SU-DHL-6 (cell line): ENCODE data around the gene CMKLR1.

Source experiments
- H2AFZ ChIP-seq: fragments of 200-600 bp; sonication (generic); 2 replicates; pipeline ENCODE4 v1.6.1; 2014; ENCODE audit warnings: low read depth, mild to moderate bottlenecking, moderate library complexity, mixed read lengths, antibody characterized with exemption, low read length; ENCODE audit not compliant: severe bottlenecking
- H3F3A ChIP-seq: fragments of 200-600 bp; shearing (Covaris generic); 2 replicates; pipeline ENCODE4 v1.6.0; 2016; ENCODE audit warnings: antibody characterized with exemption, mild to moderate bottlenecking; ENCODE audit not compliant: insufficient read depth
- H3K27ac ChIP-seq: fragments of 200-600 bp; sonication (generic); 2 replicates; pipeline ENCODE4 v1.5.1; 2016; ENCODE audit warnings: low read depth, mild to moderate bottlenecking, low read length, moderate library complexity, mixed read lengths
- H3K27me3 ChIP-seq: fragments of 200-600 bp; sonication (generic), shearing (Covaris generic); 2 replicates; pipeline ENCODE4 v1.6.0; 2014; ENCODE audit warnings: mild to moderate bottlenecking, low read length
- H3K36me3 ChIP-seq: fragments of 200-600 bp; sonication (generic); 2 replicates; pipeline ENCODE4 v1.6.1; 2014; ENCODE audit warnings: mild to moderate bottlenecking, low read length, mixed read lengths
- H3K4me2 ChIP-seq: fragments of 300-600, 200-600 bp; shearing (Covaris generic), sonication (generic); 2 replicates; pipeline ENCODE4 v1.6.0; 2014; ENCODE audit warnings: low read length, low read depth, mild to moderate bottlenecking; ENCODE audit not compliant: poor library complexity, severe bottlenecking
- H3K4me3 ChIP-seq: fragments of 200-600 bp; sonication (generic); 2 replicates; pipeline ENCODE4 v1.5.1; 2014; ENCODE audit warnings: antibody characterized with exemption, low read length, mild to moderate bottlenecking, mixed read lengths; ENCODE audit not compliant: insufficient read depth, poor library complexity, severe bottlenecking
- H3K79me2 ChIP-seq: fragments of 200-600 bp; sonication (generic); 2 replicates; pipeline ENCODE4 v1.6.1; 2014; ENCODE audit warnings: mild to moderate bottlenecking, low read length, moderate library complexity; ENCODE audit not compliant: insufficient read depth
- H3K9ac ChIP-seq: fragments of 200-600 bp; sonication (generic); 2 replicates; pipeline ENCODE4 v1.7.0; 2014; ENCODE audit warnings: mild to moderate bottlenecking, low read length
- H3K9me2 ChIP-seq: fragments of 200-600 bp; sonication (generic); replicated peaks from 2 replicates; pipeline ENCODE4 v1.6.1; 2014; ENCODE audit warnings: low read length; ENCODE audit not compliant: insufficient read depth
- H3K9me3 ChIP-seq: fragments of 200-600 bp; sonication (generic); 2 replicates; pipeline ENCODE4 v1.6.1; 2014; ENCODE audit warnings: low read length, mixed read lengths; ENCODE audit not compliant: insufficient read depth
- H4K20me1 ChIP-seq: fragments of 200-600 bp; sonication (generic); 2 replicates; pipeline ENCODE4 v1.6.1; 2014; ENCODE audit warnings: low read depth, mild to moderate bottlenecking, antibody characterized with exemption, low read length, moderate library complexity, mixed read lengths
- CTCF ChIP-seq: fragments of 200-600 bp; sonication (generic); IDR thresholded peaks from one replicate; pipeline ENCODE4 v1.5.1; 2017; ENCODE audit warnings: antibody characterized with exemption, mild to moderate bottlenecking, low read length, moderate library complexity; ENCODE audit not compliant: insufficient read depth, poor library complexity, severe bottlenecking
- EZH2phosphoT487 ChIP-seq: fragments of 200-600 bp; sonication (generic), shearing (Covaris generic); conservative IDR thresholded peaks from 2 replicates; pipeline ENCODE4 v1.6.1; 2018; ENCODE audit warnings: mild to moderate bottlenecking, antibody characterized with exemption, low read length, moderate library complexity, mixed read lengths

Gene CMKLR1

GRCh38 chr12:108289350-108290161 lies 49.6 kb downstream of the CMKLR1 start:
- no peak overlapping the region for H3K27ac ChIP-seq
- no peaks in the 10 kb centered on the region for H3F3A ChIP-seq
- H3K27me3 ChIP-seq, result no peaks in the 10 kb centered on the region
- no peaks in the 10 kb centered on the region for H3K9me2 ChIP-seq
- H3K79me2 ChIP-seq, result no peaks in the 10 kb centered on the region
- H3K4me2 ChIP-seq, result no peak overlapping the region
- no peaks in the 10 kb centered on the region for H3K36me3 ChIP-seq
- H4K20me1 ChIP-seq, result no peaks in the 10 kb centered on the region
- no peak overlapping the region for H3K4me3 ChIP-seq
- H3K9ac ChIP-seq, result no peak overlapping the region
- no peak for TF ChIP-seq CTCF
- TF ChIP-seq EZH2phosphoT487, result no peak
- H3K9me3 ChIP-seq, result no peaks in the 10 kb centered on the region
- no peak overlapping the region for H2AFZ ChIP-seq

GRCh38 chr12:108287227-108287626 lies 51.9 kb downstream of the CMKLR1 start:
- no peaks in the 10 kb centered on the region for H3K79me2 ChIP-seq
- no peaks in the 10 kb centered on the region for H3K27me3 ChIP-seq
- H3K9me3 ChIP-seq, result no peaks in the 10 kb centered on the region
- H4K20me1 ChIP-seq, result no peaks in the 10 kb centered on the region
- no peaks in the 10 kb centered on the region for H3F3A ChIP-seq
- H3K4me2 ChIP-seq, result no peak overlapping the region
- H3K9me2 ChIP-seq, result no peaks in the 10 kb centered on the region
- no peak for TF ChIP-seq EZH2phosphoT487
- no peak for TF ChIP-seq CTCF
- H3K4me3 ChIP-seq, result no peak overlapping the region
- no peak overlapping the region for H2AFZ ChIP-seq
- no peaks in the 10 kb centered on the region for H3K36me3 ChIP-seq
- no peak overlapping the region for H3K9ac ChIP-seq
- H3K27ac ChIP-seq, result no peak overlapping the region

GRCh38 chr12:108285016-108285415 lies 54.1 kb downstream of the CMKLR1 start:
- Histone ChIP-seq H3K27ac (no peak overlapping the region), H3K9ac (no peak overlapping the region), H3K4me2 (no peak overlapping the region), H3K9me3 (no peaks in the 10 kb centered on the region), H3K4me3 (no peak overlapping the region), H3K79me2 (no peaks in the 10 kb centered on the region), H3K27me3 (no peaks in the 10 kb centered on the region), H2AFZ (no peak overlapping the region), H3F3A (no peaks in the 10 kb centered on the region), H3K9me2 (no peaks in the 10 kb centered on the region), H4K20me1 (no peaks in the 10 kb centered on the region), H3K36me3 (no peaks in the 10 kb centered on the region)
- TF ChIP-seq CTCF (no peak), EZH2phosphoT487 (no peak)
